OCI-LY3 (cell line): ENCODE data around the gene RUSF1.

ENCODE experiments used
- EZH2phosphoT487 ChIP-seq: fragments of 200-600 bp; shearing (Covaris generic); IDR thresholded peaks from 2 replicates; pipeline ENCODE4 v1.6.1; 2018; ENCODE audit warnings: antibody characterized with exemption, mixed run types, low read depth
- TF ChIP-seq, protein P1 (sequence below): fragments of 200-600, 300-600 bp; sonication (generic); IDR thresholded peaks from 2 replicates; pipeline ENCODE4 v1.5.1; 2014; ENCODE audit warnings: antibody characterized with exemption, low read length, low read depth

DNA sequence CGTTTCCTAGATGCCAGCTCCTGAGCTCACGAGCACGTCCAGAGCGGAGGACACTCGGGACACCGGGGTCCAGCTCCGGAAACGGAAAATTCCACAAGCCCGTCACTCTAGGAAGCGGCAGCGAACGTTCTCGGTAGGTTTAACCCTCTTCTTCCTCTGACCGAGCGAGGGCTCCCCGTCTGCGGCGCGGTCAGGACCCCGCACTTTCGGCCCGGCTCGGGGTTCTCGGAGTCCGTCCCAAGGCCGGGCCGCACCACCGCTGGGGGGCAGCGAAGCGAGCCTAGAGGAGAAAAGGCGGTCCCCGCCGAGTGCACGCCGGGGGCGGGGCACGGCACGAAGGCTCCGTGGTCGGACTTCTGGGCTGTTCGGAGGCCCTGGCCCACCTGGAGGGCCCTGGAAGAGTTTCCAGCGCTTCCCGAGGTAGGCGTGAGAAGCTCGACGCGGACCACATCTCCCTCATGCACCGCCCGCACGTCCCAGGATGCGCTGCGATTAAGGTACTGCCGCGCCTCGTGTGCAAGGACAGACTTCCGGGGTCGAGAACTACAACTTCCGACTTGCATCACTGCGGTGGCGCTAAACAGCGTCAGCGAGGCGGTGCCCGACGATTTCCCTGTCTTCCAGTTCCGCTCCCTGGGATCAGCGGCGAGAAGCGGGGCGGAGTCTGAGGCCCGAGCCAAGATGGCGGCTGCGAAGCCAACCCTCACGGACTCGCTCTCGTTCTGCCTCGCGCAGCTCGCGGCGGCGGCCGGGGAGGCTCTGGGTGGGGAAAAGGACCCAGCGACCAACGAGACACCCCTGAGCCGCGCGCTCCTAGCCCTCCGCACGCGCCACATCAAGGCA is 49.1 kb downstream of the RUSF1 start, which contains the start of gene ARMC5:
- TF ChIP-seq, protein P1, sequence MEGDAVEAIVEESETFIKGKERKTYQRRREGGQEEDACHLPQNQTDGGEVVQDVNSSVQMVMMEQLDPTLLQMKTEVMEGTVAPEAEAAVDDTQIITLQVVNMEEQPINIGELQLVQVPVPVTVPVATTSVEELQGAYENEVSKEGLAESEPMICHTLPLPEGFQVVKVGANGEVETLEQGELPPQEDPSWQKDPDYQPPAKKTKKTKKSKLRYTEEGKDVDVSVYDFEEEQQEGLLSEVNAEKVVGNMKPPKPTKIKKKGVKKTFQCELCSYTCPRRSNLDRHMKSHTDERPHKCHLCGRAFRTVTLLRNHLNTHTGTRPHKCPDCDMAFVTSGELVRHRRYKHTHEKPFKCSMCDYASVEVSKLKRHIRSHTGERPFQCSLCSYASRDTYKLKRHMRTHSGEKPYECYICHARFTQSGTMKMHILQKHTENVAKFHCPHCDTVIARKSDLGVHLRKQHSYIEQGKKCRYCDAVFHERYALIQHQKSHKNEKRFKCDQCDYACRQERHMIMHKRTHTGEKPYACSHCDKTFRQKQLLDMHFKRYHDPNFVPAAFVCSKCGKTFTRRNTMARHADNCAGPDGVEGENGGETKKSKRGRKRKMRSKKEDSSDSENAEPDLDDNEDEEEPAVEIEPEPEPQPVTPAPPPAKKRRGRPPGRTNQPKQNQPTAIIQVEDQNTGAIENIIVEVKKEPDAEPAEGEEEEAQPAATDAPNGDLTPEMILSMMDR: peak; percentile 65
- no peak for TF ChIP-seq EZH2phosphoT487
